Nephron (organoid): ENCODE results near the gene NFASC.
A peak's percentile ranks its signal among the peaks of the same experiment; 100 is the strongest.

Source experiments
- H3K27ac Mint-ChIP-seq, 3 experiments: 2 replicates each; pipeline ENCODE4 v1.8.0; 2020; ENCODE audit warnings: mixed read lengths in 3 of 3, mild to moderate bottlenecking in 2 of 3, moderate library complexity in 1 of 3
- H3K27me3 Mint-ChIP-seq: 2 replicates; pipeline ENCODE4 v1.8.0; 2021; ENCODE audit warnings: low read depth, mild to moderate bottlenecking, moderate library complexity, mixed read lengths
- H3K36me3 Mint-ChIP-seq: 2 replicates; pipeline ENCODE4 v1.8.0; 2020; ENCODE audit warnings: low read depth, mixed read lengths
- H3K4me1 Mint-ChIP-seq: 2 replicates; pipeline ENCODE4 v1.8.0; 2020; ENCODE audit warnings: mixed read lengths
- H3K4me3 Mint-ChIP-seq, 3 experiments: 2 replicates each; pipeline ENCODE4 v1.8.0; 2020; ENCODE audit warnings: mild to moderate bottlenecking in 3 of 3, mixed read lengths in 3 of 3, moderate library complexity in 2 of 3
- H3K9me3 Mint-ChIP-seq: 2 replicates; pipeline ENCODE4 v1.8.0; 2020; ENCODE audit warnings: mixed read lengths
- TF ChIP-seq, protein P1 (sequence below), 3 experiments: fragments of 200-600 bp; sonication (generic); IDR thresholded peaks; one replicate each; pipeline ENCODE4 v1.5.0; 2021; ENCODE audit warnings: antibody characterized with exemption in 3 of 3; ENCODE audit not compliant: unreplicated experiment in 3 of 3

The NFASC gene

DNA sequence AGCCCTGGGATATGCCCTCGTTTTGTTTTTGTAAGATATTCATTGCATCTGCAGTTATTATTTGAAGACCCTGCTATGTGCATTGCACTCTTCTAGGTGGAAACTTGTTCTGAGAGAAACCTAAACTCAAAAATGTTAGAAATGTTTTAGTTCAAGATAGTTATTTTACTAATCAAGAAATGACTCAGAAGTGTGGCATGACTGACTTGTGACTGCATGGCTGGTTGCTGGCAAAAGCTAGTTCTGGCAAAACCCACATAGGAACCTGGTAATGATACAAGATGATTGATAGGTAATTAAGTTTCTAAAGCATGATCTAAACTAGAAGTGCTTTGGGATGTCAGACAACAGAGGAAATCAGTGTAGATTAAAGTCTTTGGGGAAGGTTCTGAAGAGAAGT, 33.8 kb upstream of the NFASC start:
- peaks cover 38% of the 10 kb centered on the region for H3K27me3 Mint-ChIP-seq
- no peaks in the 10 kb centered on the region for H3K9me3 Mint-ChIP-seq
- no peaks in the 10 kb centered on the region for H3K36me3 Mint-ChIP-seq
- H3K4me1 Mint-ChIP-seq = no peaks in the 10 kb centered on the region
- H3K27ac Mint-ChIP-seq = no peak overlapping the region
- TF ChIP-seq, protein P1, sequence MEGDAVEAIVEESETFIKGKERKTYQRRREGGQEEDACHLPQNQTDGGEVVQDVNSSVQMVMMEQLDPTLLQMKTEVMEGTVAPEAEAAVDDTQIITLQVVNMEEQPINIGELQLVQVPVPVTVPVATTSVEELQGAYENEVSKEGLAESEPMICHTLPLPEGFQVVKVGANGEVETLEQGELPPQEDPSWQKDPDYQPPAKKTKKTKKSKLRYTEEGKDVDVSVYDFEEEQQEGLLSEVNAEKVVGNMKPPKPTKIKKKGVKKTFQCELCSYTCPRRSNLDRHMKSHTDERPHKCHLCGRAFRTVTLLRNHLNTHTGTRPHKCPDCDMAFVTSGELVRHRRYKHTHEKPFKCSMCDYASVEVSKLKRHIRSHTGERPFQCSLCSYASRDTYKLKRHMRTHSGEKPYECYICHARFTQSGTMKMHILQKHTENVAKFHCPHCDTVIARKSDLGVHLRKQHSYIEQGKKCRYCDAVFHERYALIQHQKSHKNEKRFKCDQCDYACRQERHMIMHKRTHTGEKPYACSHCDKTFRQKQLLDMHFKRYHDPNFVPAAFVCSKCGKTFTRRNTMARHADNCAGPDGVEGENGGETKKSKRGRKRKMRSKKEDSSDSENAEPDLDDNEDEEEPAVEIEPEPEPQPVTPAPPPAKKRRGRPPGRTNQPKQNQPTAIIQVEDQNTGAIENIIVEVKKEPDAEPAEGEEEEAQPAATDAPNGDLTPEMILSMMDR (IDR thresholded peaks at IDR 0.05; ENCODE audit: unreplicated experiment in 3 of 3) = no peak
- no peak overlapping the region for H3K4me3 Mint-ChIP-seq

DNA sequence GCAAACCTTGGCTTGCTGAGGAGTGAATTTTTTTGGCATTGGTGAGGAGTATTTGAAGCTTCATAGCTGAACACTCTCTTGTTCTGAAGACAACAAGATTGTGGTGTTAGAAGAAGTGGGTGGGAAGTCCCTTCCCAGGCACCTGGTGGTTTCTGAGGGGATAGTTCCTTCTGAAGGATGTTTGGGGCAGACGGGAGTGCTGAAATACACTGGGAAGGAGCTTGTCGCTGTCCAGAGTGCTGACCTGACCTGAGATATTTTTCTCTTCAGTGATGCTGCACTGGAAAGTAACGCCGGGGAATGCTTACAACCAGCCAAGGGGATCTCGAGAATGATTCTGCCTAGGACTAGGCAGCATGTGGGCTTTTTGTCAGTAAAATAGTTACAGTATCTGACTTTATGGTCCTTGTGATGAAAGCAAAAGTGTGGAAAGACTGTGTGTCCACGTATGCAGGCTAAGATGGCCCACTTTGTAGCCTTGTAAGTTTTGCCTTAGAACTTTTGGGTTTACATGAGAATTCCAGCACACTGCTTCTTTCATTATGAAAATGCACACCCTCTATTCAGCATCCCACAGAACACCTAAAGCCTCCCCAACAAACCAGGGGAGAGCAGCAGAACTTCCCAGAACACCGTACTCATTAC, 33.1 kb upstream of the NFASC start:
- Mint-ChIP-seq H3K4me1 (no peaks in the 10 kb centered on the region), H3K9me3 (no peaks in the 10 kb centered on the region), H3K36me3 (no peaks in the 10 kb centered on the region), H3K4me3 (peak overlapping the region in 1 of 3 experiments; percentile 2), H3K27me3 (peaks cover 32% of the 10 kb centered on the region), H3K27ac (no peak overlapping the region)
- TF ChIP-seq, protein P1 (IDR thresholded peaks at IDR 0.05; ENCODE audit: unreplicated experiment in 3 of 3) = peak; percentile 40 to 58 (median 45)

DNA sequence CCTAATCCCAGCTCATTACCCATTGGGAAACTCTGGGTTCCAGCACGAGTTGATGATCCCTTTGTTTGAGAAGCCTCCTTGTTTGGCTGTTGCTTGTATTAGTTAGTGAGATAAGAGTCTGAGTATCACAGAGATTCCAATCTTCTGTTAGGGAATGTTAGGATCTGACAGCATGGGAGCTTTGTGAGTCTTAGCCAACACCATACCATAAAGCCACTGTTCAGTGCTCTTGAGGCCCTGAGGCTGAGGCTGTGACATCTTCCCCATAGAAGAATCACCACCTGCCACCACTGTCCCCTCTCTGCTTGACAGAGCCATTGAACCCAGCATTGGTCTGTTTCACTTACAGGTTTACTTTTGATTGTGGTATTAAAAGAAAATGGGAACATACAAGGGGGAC, 29.3 kb upstream of the NFASC start:
- H3K27ac Mint-ChIP-seq = no peak overlapping the region

DNA sequence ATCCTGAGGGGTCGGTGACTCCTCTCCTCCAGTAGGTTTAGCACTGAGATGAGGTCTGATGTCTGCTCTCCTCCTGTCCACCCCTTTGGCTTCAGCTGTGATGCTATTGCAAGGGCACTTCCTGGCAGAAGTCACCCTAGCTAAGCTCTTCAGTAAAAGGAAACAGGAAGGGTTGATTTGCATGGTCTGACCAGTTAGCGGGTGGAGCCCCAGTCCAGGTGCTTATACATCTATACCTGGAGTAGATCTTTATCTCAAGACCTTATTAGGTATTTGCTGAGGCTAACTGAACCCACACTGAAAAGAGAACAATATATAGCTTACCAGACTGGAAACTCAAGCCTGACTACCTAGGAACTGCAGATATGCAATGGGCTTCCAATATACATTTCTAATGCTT, 28.9 kb upstream of the NFASC start:
- peaks cover 22% of the 10 kb centered on the region for H3K27me3 Mint-ChIP-seq
- TF ChIP-seq, protein P1 (IDR thresholded peaks at IDR 0.05; ENCODE audit: unreplicated experiment in 3 of 3) = no peak

More for the DNA sequence above, 29.3 kb upstream of the NFASC start:
- TF ChIP-seq, protein P1 (IDR thresholded peaks at IDR 0.05; ENCODE audit: unreplicated experiment in 3 of 3) = no peak
- H3K9me3 Mint-ChIP-seq = no peaks in the 10 kb centered on the region
- H3K36me3 Mint-ChIP-seq = no peaks in the 10 kb centered on the region
- no peak overlapping the region for H3K4me3 Mint-ChIP-seq
- H3K27me3 Mint-ChIP-seq = peaks cover 22% of the 10 kb centered on the region
- no peaks in the 10 kb centered on the region for H3K4me1 Mint-ChIP-seq

DNA sequence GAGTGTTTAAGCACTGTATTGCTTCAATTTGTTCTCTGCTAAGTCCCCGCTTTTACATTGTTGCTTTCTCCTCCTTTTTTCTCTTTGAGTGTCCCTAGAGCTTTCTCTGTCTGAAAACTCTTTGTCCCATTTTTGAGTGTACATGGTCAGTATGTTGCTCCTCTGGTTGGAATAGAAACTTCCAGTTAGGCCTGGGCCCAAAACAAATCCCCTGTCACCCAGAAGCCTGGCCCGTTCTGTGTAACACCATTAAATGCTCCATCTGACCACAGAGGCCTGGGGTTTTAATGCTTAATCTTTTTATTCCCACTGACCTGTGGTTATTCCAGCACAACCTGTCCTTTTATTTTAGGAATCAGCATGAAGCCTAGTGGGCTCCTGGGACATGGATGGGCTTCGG, 28.3 kb upstream of the NFASC start:
- no peaks in the 10 kb centered on the region for H3K4me1 Mint-ChIP-seq
- no peaks in the 10 kb centered on the region for H3K9me3 Mint-ChIP-seq
- H3K27ac Mint-ChIP-seq = no peak overlapping the region
- peaks cover 23% of the 10 kb centered on the region for H3K27me3 Mint-ChIP-seq
- no peak overlapping the region for H3K4me3 Mint-ChIP-seq
- no peaks in the 10 kb centered on the region for H3K36me3 Mint-ChIP-seq
- TF ChIP-seq, protein P1 (IDR thresholded peaks at IDR 0.05; ENCODE audit: unreplicated experiment in 3 of 3) = no peak

More for the DNA sequence above, 28.9 kb upstream of the NFASC start:
- Mint-ChIP-seq H3K4me1 (no peaks in the 10 kb centered on the region), H3K4me3 (no peak overlapping the region), H3K27ac (no peak overlapping the region), H3K36me3 (no peaks in the 10 kb centered on the region), H3K9me3 (no peaks in the 10 kb centered on the region)

DNA sequence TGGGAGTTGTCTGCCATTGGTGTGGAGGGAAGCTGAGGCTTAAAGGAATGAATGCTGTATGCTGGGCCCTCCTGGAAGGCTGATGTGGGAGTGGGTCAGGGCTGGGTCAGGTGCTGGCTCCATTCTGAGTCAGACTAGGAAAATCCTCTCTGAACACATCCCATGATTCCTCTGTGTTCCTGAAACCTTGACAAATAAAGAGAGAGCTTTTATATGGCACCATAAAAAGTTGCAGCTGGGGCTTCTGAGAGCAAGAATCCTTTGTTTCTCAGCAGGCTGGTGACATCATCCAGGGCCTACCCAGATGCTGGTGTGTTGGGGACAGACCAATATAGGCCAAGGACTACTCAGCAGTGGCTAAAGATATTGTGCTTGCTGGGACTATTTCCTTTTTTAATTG, 27.8 kb upstream of the NFASC start:
- no peaks in the 10 kb centered on the region for H3K4me1 Mint-ChIP-seq
- H3K9me3 Mint-ChIP-seq = no peaks in the 10 kb centered on the region
- no peak overlapping the region for H3K27ac Mint-ChIP-seq
- H3K27me3 Mint-ChIP-seq = peaks cover 26% of the 10 kb centered on the region
- no peaks in the 10 kb centered on the region for H3K36me3 Mint-ChIP-seq
- TF ChIP-seq, protein P1 (IDR thresholded peaks at IDR 0.05; ENCODE audit: unreplicated experiment in 3 of 3) = no peak
- H3K4me3 Mint-ChIP-seq = no peak overlapping the region
